HEK293T (cell line): Measurements from ENCODE around the gene SNTG2.

Experiments used
- ARNT ChIP-seq: fragments of 450-650 bp; IDR thresholded peaks from 2 replicates; pipeline ENCODE4 v1.6.1; 2017; ENCODE audit warnings: mild to moderate bottlenecking
- BHLHE40 ChIP-seq: fragments of 450-650 bp; IDR thresholded peaks from 2 replicates; pipeline ENCODE4 v1.6.1; 2016; ENCODE audit warnings: mild to moderate bottlenecking, moderate library complexity, borderline replicate concordance
- CTBP1 ChIP-seq: fragments of 450-650 bp; IDR thresholded peaks from 2 replicates; pipeline ENCODE4 v1.6.1; 2016; ENCODE audit warnings: borderline replicate concordance
- ELF4 ChIP-seq: fragments of 450-650 bp; IDR thresholded peaks from 2 replicates; pipeline ENCODE4 v1.6.1; 2017; ENCODE audit warnings: antibody characterized with exemption
- FOXA1 ChIP-seq: fragments of 450-650 bp; IDR thresholded peaks from 2 replicates; pipeline ENCODE4 v1.6.1; 2016; ENCODE audit warnings: mild to moderate bottlenecking
- PKNOX1 ChIP-seq: fragments of 450-650 bp; IDR thresholded peaks from 2 replicates; pipeline ENCODE4 v1.6.1; 2016
- SP1 ChIP-seq: fragments of 450-650 bp; IDR thresholded peaks from 2 replicates; pipeline ENCODE4 v1.6.1; 2017

- no peak for TF ChIP-seq ARNT
- TF ChIP-seq ELF4, result no peak
- no peak for TF ChIP-seq FOXA1
- TF ChIP-seq PKNOX1, result no peak
- TF ChIP-seq CTBP1, result no peak
- no peak for TF ChIP-seq SP1
- no peak for TF ChIP-seq BHLHE40
Observed at GRCh38 chr2:1156059-1156458, 205.4 kb downstream of the SNTG2 start.
